Type B pancreatic cell (in vitro differentiated cells): ENCODE data around the gene SPTB. TPM values are rescaled to one million over a fixed set of nuclear protein-coding genes. Genes with fewer than 3 reads are reported as not detected.

Experiments
- DNase-seq: peaks from one replicate; pipeline ENCODE4 v3.0.0; 2021; ENCODE audit warnings: mixed read lengths; ENCODE audit not compliant: unreplicated experiment; ENCODE audit errors: extremely low spot score
- H3K27ac Mint-ChIP-seq: 2 replicates; pipeline ENCODE4 v1.8.0; 2021; ENCODE audit warnings: mild to moderate bottlenecking, mixed read lengths
- H3K27me3 Mint-ChIP-seq: 2 replicates; pipeline ENCODE4 v1.8.0; 2021; ENCODE audit warnings: mixed read lengths
- H3K36me3 Mint-ChIP-seq: 2 replicates; pipeline ENCODE4 v1.8.0; 2021; ENCODE audit warnings: mixed read lengths
- H3K4me1 Mint-ChIP-seq: one replicate; pipeline ENCODE4 v1.8.0; 2021; ENCODE audit warnings: mixed read lengths; ENCODE audit not compliant: unreplicated experiment
- H3K4me3 Mint-ChIP-seq: 2 replicates; pipeline ENCODE4 v1.8.0; 2021; ENCODE audit warnings: mild to moderate bottlenecking, mixed read lengths
- H3K9me3 Mint-ChIP-seq: 2 replicates; pipeline ENCODE4 v1.8.0; 2021; ENCODE audit warnings: mixed read lengths
- CTCF ChIP-seq: fragments of 200-600 bp; sonication (generic); conservative IDR thresholded peaks from 2 replicates; pipeline ENCODE4 v1.5.0; 2021; ENCODE audit warnings: antibody characterized with exemption, mild to moderate bottlenecking
- total RNA-seq: library from RNA; stranded (reverse); gene quantifications from 2 replicates; pipeline ENCODE4 v1.2.1, GENCODE V29; 2021; ENCODE audit warnings: low replicate concordance

Gene SPTB
- total RNA-seq, 1 donor from 2014 or later: 3.8 TPM

GRCh38 chr14:64705381-64706118, 174.2 kb downstream of the SPTB start:
- Mint-ChIP-seq H3K4me3 (peak overlapping the region; percentile 92), H3K4me1 (peaks cover 59% of the 10 kb centered on the region), H3K36me3 (peaks cover 17% of the 10 kb centered on the region), H3K27me3 (peaks cover 13% of the 10 kb centered on the region), H3K27ac (peak overlapping the region; percentile 86), H3K9me3 (no peaks in the 10 kb centered on the region)
- no peak for TF ChIP-seq CTCF
- no peak for DNase-seq

GRCh38 chr14:64704743-64705380, 174.8 kb downstream of the SPTB start:
- no peak for TF ChIP-seq CTCF
- H3K27ac Mint-ChIP-seq: peak overlapping the region; percentile 86
- no peak for DNase-seq
- H3K36me3 Mint-ChIP-seq: peaks cover 13% of the 10 kb centered on the region
- H3K4me1 Mint-ChIP-seq: peaks cover 59% of the 10 kb centered on the region
- H3K27me3 Mint-ChIP-seq: peaks cover 13% of the 10 kb centered on the region
- no peaks in the 10 kb centered on the region for H3K9me3 Mint-ChIP-seq
- peak overlapping the region; percentile 92 for H3K4me3 Mint-ChIP-seq

GRCh38 chr14:64704143-64704742, 175.5 kb downstream of the SPTB start, which contains the start of gene PLEKHG3:
TSS of gene PLEKHG3 (plus strand) at chr14:64704424. CDS start at chr14:64727632, 23,208 bp downstream.
- peak; percentile 87 for DNase-seq
- Mint-ChIP-seq H3K27me3 (peaks cover 13% of the 10 kb centered on the region), H3K36me3 (peaks cover 8% of the 10 kb centered on the region), H3K9me3 (no peaks in the 10 kb centered on the region), H3K4me3 (peak within 1 kb of the TSS; percentile 92), H3K4me1 (peaks cover 57% of the 10 kb centered on the region), H3K27ac (peak within 1 kb of the TSS; percentile 86)
- no peak for TF ChIP-seq CTCF

- H3K4me1 Mint-ChIP-seq: peaks cover 57% of the 10 kb centered on the region
- no peak for DNase-seq
Measured at GRCh38 chr14:64703395-64704142, 176.1 kb downstream of the SPTB start.

More at GRCh38 chr14:64703395-64704142, 176.1 kb downstream of the SPTB start:
- Mint-ChIP-seq H3K9me3 (no peaks in the 10 kb centered on the region), H3K27ac (peak overlapping the region; percentile 83), H3K4me3 (peak overlapping the region; percentile 92), H3K36me3 (peaks cover 3% of the 10 kb centered on the region), H3K27me3 (peaks cover 19% of the 10 kb centered on the region)
- no peak for TF ChIP-seq CTCF
